ENCODE data around the gene SLC35F1.

Gene SLC35F1

GRCh38 chr6:118285791-118286190 lies 378.7 kb downstream of the SLC35F1 start:
- no peak for DNase-seq

- no peak for DNase-seq
Observed at GRCh38 chr6:118288355-118289124, 381.5 kb downstream of the SLC35F1 start.

- no peak for DNase-seq
Observed at GRCh38 chr6:118292558-118292957, 385.5 kb downstream of the SLC35F1 start.

- no peak for DNase-seq
Observed at GRCh38 chr6:118294906-118295305, 387.8 kb downstream of the SLC35F1 start.

- DNase-seq: no peak
Observed at GRCh38 chr6:118295336-118295735, 388.3 kb downstream of the SLC35F1 start.

- DNase-seq: no peak
Observed at GRCh38 chr6:118296129-118296901, 389.3 kb downstream of the SLC35F1 start.

- DNase-seq: no peak
Observed at GRCh38 chr6:118297821-118298220, 390.8 kb downstream of the SLC35F1 start.

- DNase-seq: no peak
Observed at GRCh38 chr6:118298476-118299427, 391.7 kb downstream of the SLC35F1 start.

- no peak for DNase-seq
Observed at GRCh38 chr6:118299457-118299856, 392.4 kb downstream of the SLC35F1 start.

- no peak for DNase-seq
Observed at GRCh38 chr6:118304321-118304720, 397.3 kb downstream of the SLC35F1 start.

GRCh38 chr6:118305081-118305480 lies 398.0 kb downstream of the SLC35F1 start:
- no peak for DNase-seq

GRCh38 chr6:118306392-118307238 lies 399.6 kb downstream of the SLC35F1 start:
- DNase-seq: no peak

GRCh38 chr6:118307581-118307980 lies 400.5 kb downstream of the SLC35F1 start:
- DNase-seq: no peak

- DNase-seq: no peak
Observed at GRCh38 chr6:118309337-118310093, 402.5 kb downstream of the SLC35F1 start.

- no peak for DNase-seq
Observed at GRCh38 chr6:118313208-118313607, 406.1 kb downstream of the SLC35F1 start.

- DNase-seq: no peak
Observed at GRCh38 chr6:118313762-118314161, 406.7 kb downstream of the SLC35F1 start.

GRCh38 chr6:118316796-118317384 lies 409.8 kb downstream of the SLC35F1 start:
- no peak for DNase-seq

- no peak for DNase-seq
Observed at GRCh38 chr6:118317581-118318563, 410.8 kb downstream of the SLC35F1 start.

GRCh38 chr6:118318648-118319047 lies 411.6 kb downstream of the SLC35F1 start:
- DNase-seq: no peak

GRCh38 chr6:118319416-118319815 lies 412.4 kb downstream of the SLC35F1 start:
- DNase-seq: no peak
